Erythroblast (primary cell): ENCODE results near the gene SLAMF1.

Experiments used
- GATA1 ChIP-seq: IDR thresholded peaks from 2 replicates; pipeline ENCODE4 v1.6.1; 2011; ENCODE audit warnings: low read depth, mild to moderate bottlenecking, control low read depth, low read length, moderate library complexity
- POLR2A ChIP-seq: IDR thresholded peaks from 2 replicates; pipeline ENCODE4 v1.6.1; 2011; ENCODE audit warnings: mild to moderate bottlenecking, low read length

DNA sequence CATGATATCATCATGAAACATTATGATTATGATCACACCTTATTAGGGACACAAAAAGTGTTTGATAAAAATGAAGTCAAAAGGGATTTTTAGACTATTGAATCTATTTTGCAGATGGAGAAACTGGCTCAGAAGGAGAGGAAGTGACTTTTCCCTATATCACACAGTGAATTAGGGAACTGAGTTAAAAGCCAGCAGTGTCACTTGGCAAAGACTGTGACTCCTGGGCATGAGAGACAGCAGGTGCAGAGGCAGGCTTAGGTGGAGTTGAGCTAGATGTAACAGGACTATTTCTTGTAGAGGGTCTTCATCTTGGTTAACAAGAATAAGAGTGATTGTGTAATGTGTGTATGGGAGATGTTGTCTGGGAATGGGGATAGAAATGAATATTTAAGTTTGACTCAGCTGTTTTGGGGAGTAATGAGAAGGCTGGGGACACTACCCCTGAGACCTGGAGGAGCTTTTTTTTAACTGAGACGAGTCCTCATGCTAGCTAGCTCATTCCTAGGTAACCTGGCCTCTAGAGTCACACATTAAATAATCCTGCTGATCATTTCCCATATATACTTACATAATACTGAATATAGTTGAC lies 66.5 kb downstream of the SLAMF1 start:
- TF ChIP-seq POLR2A = no peak
- TF ChIP-seq GATA1 = no peak
